ENCODE measurements around the gene DCLK1.

The DCLK1 gene

GRCh38 chr13:35732565-35732964 lies 398.6 kb downstream of the DCLK1 start:
- no peak for DNase-seq

GRCh38 chr13:35731471-35731870 lies 399.7 kb downstream of the DCLK1 start:
- DNase-seq: no peak

GRCh38 chr13:35729926-35730627 lies 401.1 kb downstream of the DCLK1 start:
- no peak for DNase-seq

GRCh38 chr13:35727881-35728280 lies 403.3 kb downstream of the DCLK1 start:
- no peak for DNase-seq

GRCh38 chr13:35724446-35724845 lies 406.7 kb downstream of the DCLK1 start:
- no peak for DNase-seq

- no peak for DNase-seq
Measured at GRCh38 chr13:35723821-35724220, 407.4 kb downstream of the DCLK1 start.

- DNase-seq: no peak
Measured at GRCh38 chr13:35723053-35723461, 408.1 kb downstream of the DCLK1 start.

- peak; percentile 60 for DNase-seq
Measured at GRCh38 chr13:35722458-35723052, 408.6 kb downstream of the DCLK1 start.

GRCh38 chr13:35720690-35721554 lies 410.3 kb downstream of the DCLK1 start:
- no peak for DNase-seq

- no peak for DNase-seq
Measured at GRCh38 chr13:35720290-35720689, 410.9 kb downstream of the DCLK1 start.
